Activated T-cell treated with anti-CD3 and anti-CD28 coated beads for 48 hours (primary cell): ENCODE measurements around the gene PHKG2.

Experiments
- DNase-seq: peaks from one replicate; pipeline ENCODE4 v3.0.0-alpha.2; 2020; ENCODE audit warnings: low read depth

PHKG2 gene

DNA sequence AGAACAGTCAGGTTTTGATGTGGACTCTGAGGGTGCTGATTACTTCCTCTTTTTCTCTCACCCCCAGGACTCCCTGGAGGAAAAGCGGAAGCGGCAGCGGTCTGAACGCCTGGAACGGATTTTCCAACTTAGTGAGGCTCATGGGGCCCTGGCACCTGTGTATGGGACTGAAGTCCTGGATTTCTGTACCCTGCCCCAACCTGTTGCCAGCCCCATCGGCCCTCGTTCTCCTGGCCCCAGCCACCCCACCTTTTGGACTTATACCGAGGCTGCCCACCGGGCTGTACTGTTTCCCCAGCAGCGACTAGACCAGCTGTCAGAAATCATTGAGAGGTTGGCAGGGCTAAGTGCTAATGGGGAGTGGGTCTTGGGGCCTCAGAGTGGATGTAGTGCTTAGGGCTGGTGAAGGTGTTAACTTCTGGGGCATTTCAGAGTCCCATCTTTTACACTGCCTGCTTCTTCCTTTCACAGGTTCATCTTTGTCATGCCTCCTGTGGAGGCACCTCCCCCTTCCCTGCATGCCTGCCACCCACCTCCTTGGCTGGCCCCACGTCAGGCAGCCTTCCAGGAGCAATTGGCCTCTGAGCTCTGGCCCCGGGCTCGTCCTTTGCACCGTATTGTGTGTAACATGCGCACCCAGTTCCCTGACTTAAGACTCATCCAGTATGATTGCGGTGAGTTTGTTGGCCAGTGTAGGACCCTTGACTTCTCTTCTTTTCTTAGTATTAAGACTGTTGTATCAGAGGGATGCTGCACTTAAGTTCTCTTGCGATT, 19.1 kb upstream of the PHKG2 start:
- DNase-seq: no peak

- no peak for DNase-seq
Measured at GRCh38 chr16:30731411-30731810, 16.8 kb upstream of the PHKG2 start.

GRCh38 chr16:30736995-30737793, 11.0 kb upstream of the PHKG2 start:
- DNase-seq: no peak

DNA sequence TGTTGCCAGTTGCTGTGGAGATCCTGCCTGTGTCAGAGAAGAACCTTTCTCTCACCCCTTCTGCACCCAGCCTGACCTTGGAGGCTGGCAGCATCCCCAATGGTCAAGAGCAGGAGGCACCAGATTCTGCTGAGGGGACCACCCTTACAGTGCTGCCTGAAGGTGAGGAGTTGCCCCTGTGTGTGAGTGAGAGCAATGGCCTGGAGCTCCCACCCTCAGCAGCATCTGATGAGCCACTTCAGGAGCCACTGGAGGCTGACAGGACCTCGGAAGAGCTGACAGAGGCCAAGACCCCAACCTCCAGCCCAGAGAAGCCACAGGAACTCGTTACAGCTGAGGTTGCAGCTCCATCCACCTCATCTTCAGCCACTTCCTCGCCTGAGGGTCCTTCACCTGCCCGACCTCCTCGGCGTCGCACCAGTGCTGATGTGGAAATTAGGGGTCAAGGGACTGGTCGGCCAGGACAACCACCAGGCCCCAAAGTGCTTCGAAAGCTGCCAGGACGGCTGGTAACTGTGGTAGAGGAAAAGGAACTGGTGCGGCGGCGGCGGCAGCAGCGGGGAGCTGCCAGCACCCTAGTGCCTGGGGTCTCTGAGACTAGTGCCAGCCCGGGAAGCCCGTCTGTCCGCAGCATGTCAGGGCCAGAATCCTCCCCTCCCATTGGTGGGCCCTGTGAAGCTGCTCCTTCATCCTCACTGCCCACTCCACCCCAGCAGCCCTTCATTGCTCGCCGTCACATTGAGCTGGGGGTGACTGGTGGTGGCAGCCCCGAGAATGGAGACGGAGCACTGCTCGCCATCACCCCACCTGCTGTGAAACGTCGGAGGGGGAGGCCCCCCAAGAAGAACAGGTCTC, 10.2 kb upstream of the PHKG2 start:
- no peak for DNase-seq

GRCh38 chr16:30738984-30739951, 9.0 kb upstream of the PHKG2 start:
- DNase-seq: no peak

- no peak for DNase-seq
Measured at GRCh38 chr16:30740364-30741251, 7.6 kb upstream of the PHKG2 start.

GRCh38 chr16:30741461-30741914, 6.7 kb upstream of the PHKG2 start:
- DNase-seq: no peak

- no peak for DNase-seq
Measured at GRCh38 chr16:30743716-30744115, 4.5 kb upstream of the PHKG2 start.

DNA sequence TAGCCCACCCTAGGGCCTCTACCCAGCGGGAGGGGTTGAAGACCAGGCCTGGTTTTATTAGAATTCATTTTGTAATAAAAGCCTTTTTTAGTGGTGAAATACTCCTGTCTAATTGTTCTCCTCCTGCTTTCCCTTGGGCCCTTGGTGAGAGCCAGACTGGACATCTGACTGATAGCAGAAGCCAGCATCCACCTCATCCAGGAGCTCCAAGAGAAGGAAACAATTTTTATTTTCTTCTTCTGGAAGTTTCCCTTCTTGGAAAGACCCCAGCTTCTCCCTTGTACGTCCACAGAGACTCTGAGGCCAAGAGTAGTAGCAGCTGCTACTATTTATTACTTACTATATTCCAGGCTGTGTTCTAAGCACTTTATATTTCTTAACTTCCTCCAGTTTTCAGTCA, 4.0 kb upstream of the PHKG2 start:
- no peak for DNase-seq

GRCh38 chr16:30745082-30745481, 3.1 kb upstream of the PHKG2 start:
- no peak for DNase-seq

GRCh38 chr16:30746638-30747175, 1.5 kb upstream of the PHKG2 start:
- DNase-seq: no peak

- no peak for DNase-seq
Measured at GRCh38 chr16:30747331-30747730, 894 bp upstream of the PHKG2 start.

GRCh38 chr16:30748634-30749445, 615 bp downstream of the PHKG2 start:
- peak; percentile 18 for DNase-seq

DNA sequence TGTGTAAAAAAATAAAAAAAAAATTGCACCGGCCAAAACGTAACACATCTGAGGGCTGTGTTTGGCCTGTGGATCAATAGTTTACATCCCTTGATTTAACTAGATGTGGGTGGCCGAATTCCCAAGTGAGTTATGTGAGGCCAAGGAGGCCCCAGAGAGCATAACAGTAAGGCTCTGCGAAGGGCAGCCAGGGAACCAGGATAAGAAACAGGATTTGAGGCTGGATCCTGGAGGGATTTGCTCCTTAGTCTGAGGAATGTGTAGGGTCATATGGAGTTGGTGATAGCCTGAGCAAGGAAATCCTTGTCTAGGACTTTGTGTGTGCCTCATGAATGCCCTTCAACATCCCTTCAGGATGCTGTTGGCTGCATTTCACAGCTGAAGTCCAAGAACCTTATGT, 2.0 kb downstream of the PHKG2 start:
- no peak for DNase-seq

- DNase-seq: no peak
Measured at GRCh38 chr16:30750876-30751465, 2.7 kb downstream of the PHKG2 start.

GRCh38 chr16:30753596-30753995, 5.4 kb downstream of the PHKG2 start:
- no peak for DNase-seq

GRCh38 chr16:30755955-30756780, 7.9 kb downstream of the PHKG2 start:
- no peak for DNase-seq

- DNase-seq: no peak
Measured at GRCh38 chr16:30756781-30757100, 8.5 kb downstream of the PHKG2 start.
